Amniotic stem cell (primary cell): ENCODE results near the gene MPC1.
"Not testable (repeated sequence)": the region's sequence is repeated elsewhere in the genome, so short reads cannot be mapped to it uniquely, and the experiment has no call there.

Experiments
- DNase-seq: peaks from one replicate; lab custom pipeline; 2025; lab: John Stamatoyannopoulos, UW

MPC1 gene

DNA sequence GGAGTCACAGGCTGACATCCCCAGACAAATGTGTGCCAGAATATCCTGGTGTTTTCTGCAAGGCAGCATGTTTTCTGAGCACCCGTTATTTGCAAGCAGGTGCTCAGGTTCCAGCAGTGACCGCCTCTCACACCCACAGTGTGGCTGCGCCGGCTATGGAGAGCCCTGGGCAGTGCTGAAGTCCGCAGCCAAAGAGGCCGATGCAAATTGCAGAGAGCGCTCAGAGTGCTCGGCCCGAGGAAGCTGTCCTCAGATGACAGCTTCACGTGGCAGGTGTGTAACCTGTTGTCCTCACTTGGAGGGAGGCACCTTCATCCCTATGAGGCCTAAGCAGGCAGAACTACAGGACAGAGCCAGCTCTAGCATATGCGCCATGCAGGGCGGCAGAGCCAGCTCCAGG is 23.5 kb upstream of the MPC1 start:
- no peak for DNase-seq

DNA sequence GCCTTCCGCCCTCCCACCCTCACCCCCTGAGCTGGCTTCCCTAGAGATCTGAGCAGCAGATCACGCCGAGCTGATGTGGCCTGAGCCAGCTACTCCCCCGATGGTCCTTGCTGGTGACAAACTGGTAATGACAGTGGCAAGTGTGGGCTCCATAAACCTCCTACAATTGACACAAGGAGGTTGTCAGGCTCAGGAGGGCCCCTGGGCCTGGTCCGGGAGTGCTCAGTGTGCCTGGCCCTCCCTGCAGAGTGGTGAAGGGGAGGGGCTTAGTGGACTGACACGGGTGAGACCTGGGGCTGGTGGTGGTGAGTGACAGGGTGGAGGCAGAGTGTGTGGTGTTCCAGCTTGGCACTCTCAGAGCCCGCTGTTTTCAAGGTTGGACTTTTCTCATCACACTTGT is 22.6 kb upstream of the MPC1 start:
- DNase-seq = no peak

DNA sequence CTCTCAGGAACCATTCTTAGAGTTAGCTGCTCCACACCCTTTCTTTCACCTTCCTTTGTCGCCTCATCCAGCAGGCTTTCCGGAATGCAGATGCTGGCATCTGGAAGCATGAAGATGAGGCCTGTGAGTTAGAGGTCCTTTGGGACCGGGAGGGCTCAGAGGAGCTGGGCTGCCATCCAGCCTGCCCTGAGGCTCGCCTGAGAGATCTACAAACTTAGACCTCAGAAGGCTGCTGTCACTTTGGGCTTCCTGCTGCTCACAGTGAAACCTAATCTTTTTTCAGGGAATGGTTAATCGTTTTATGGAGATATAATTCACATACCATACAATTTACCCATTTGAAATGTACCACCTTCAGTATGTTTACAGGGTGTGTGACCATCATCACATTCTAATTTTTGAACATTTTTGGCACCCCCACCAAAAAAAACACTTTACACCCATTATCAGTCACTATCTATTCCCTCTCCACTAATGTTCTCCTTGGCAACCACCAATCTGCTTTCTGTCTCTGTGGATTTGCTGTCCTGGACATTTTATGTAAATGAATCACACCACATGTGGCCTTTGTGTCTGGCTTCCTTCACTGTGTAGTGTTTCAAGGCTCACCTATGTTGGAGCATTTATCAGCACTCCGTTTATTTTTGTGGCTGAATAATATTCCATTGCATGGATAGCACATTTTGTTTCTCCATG is 20.0 kb upstream of the MPC1 start:
- DNase-seq = no peak

DNA sequence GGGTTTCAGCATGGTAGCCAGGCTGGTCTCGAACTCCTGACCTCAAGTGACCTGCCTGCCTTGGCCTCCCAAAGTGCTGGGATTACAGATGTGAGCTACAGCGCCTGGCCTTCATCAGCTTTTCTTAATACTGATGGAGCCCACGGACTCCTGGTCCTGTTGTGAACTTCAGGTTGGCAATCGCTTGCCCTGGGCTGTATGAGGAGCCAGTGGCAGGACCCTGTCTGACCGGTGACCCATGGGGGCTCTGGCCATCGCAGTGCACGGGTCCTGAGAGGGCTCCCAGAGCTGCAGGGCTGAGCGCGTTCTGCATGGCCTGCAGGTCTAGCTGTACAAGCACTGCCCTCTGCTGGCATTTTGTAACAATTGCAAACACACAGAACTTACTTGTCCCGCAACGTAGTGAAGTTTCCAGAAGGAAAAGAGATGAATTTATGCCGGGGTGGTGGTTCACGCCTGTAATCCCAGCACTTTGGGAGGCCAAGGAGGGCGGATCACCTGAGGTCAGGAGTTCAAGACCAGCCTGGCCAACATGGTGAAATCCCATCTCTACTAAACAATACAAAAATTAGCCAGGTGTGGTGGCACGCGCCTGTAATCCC is 18.0 kb upstream of the MPC1 start:
- peak; percentile 47 for DNase-seq

DNA sequence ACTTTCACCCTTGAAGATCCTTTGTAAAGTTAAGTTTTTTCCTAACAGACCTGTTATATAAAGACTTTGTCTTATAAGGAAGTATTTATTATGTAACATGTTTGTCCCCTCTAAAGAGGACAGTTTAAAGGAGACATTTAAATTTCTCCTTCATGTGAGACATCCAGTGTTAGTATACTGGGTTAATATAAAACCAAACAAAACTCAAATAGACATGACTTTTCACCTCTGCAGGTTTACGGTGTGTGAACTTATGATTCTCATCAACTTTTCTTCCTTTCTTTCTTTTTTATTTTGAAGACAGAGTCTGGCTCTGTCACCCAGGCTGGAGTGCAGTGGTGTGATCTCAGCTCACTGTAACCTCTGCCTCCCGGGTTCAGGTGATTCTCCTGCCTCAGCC is 17.4 kb upstream of the MPC1 start:
- no peak for DNase-seq

DNA sequence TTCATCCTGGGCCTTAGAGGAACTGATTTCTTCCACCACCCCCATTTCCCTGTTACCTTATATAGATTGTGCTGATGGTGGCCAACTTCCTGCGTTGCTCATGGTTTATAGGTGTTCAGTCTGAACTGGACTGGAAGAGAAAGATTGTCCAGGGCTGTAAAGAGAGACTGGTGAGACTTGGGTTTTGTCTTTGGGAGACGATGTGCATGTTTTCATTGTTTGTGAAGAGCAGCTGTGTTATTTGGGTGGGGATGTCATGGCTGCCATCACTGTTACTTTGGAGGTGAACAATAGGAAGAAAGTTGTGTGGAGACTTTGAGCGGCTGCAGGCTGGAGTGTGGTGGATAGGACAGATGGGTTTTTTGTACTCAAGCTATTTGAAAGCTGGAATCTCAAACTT is 15.6 kb upstream of the MPC1 start:
- no peak for DNase-seq

DNA sequence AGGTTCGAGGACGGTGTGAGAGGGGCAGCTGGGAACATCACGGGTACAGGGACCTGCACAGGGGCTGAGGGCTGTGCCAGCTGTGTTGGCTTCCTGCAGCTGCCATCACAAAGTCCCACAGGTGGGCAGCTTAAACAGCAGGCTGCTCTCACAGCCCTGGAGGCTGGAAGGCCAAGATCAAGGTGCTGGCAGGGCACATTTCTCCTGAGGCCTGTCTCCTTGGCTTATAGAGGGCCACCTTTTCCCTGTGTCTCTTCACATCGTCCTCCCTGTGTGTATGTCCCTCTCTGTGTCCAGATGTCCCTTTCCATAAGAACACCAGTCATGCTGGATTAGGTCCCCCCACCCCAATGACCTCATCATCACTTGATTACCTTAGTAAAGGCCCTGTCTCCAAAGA is 15.1 kb upstream of the MPC1 start:
- DNase-seq = no peak

DNA sequence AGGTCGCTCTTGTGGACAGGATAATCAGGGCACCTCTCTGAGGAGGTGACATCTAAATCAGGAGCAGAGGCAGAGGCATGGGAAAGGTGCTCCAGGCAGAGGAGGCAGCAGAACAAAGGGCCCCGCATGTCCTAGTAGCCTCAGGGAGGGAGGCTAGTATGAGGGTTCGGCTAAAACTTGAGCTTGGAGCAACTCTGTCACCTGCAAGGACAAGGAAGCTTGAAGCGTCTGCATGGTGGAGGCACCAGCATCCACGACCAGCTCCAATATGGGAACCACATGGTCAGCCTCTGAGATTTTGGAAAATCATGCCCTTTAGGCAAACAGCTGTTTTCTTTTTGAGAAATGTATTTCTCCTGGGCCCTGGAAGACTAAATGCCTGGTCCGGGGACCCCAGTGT is 13.0 kb upstream of the MPC1 start:
- DNase-seq = no peak

DNA sequence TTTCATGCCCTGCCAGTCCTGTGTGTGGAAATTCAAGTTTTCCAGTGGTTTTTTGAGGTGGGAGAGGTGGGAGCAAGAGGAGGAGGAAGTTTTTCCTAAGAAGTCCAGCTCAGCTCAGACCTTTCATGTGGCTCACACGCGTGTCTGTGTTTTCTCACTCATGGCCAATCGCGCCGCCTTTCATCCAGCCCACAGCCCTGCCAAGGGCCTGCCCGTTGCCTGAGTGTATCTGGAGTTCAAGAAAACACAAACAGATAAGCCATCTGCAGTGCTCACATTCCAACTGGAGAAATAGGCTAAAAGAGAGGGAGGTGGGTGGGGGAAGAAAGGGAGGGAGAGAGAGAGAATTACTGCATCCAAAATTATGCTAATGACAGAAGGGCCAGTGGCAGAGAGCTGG is 12.6 kb upstream of the MPC1 start:
- DNase-seq = no peak

DNA sequence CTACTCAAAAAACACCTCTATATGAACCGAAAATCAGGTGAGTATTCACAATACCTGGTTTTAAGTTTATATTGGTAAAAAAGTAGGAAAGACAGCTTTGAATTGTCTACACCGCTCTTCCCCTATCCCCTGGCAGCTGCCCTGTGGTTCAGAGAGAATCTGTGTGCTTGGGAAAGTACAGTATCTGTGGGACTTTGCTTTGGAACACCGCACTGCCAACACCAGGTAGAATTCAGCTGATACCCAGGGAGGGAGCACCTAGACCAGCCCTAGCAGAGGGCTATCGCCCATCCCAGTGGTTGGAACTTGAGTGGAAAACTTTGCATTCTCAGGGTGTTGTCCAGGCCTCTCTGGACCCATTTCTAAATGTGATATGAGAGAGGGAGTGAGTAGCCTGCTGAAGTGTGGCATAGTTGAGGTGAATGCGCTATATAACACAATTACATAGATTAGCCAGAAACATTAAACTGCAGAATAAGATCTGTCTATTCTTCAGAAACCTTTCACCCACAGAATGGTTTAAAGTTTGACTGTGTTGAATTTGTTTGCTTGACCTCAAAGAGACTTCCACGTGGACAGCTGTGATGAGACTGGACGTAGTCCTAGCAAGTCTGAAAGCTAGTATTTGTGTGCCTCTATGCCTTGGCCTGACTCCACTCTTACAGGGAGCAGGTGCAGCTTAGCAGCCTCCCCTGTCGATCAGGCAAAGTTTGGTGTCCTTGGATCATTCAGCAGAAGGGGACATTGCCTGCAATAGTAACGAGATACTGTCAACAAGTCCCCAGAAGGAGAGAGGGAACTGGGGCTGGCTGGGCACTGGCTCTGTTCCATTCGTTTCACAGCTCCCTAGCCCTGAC is 11.5 kb upstream of the MPC1 start:
- DNase-seq = no peak

DNA sequence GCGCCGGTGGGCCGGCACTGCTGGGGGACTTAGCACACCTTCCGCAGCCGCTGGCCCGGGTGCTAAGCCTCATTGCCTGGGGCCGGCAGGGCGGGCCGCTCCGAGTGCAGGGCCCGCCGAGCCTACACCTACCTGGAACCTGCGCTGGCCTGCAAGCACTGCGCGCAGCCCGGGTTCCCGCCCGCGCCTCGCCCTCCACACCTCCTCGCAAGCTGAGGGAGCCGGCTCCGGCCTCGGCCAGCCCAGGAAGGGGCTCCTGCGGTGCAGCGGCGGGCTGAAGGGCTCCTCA is 10.7 kb upstream of the MPC1 start:
- no peak for DNase-seq

DNA sequence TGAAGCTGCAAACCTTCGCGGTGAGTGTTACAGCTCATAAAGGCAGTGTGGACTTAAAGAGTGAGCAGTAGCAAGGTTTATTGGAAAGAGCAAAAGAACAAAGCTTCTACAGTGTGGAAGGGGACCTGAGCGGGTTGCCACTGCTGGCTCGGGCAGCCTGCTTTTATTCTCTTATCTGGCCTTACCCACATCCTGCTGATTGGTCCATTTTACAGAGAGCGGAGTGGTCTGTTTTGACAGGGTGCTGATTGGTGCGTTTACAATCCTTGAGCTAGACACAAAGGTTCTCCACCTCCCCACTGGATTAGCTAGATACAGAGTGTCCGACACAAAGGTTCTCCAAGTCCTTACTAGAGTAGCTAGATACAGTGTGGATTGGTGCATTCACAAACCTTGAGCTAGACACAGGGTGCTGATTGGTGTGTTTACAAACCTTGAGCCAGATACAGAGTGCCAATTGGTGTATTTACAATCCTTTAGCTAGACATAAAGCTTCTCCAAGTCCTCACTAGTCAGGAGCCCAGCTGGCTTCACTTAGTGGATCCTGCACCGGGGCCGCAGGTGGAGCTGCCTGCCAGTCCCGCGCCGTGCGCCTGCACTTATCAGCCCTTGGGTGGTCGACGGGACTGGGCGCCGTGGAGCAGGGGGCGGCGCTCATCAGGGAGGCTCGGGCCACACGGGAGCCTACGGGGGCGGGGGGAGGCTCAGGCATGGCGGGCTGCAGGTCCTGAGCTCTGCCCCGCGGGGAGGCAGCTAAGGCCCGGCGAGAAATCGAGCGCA is 10.2 kb upstream of the MPC1 start:
- not testable (repeated sequence) for DNase-seq

DNA sequence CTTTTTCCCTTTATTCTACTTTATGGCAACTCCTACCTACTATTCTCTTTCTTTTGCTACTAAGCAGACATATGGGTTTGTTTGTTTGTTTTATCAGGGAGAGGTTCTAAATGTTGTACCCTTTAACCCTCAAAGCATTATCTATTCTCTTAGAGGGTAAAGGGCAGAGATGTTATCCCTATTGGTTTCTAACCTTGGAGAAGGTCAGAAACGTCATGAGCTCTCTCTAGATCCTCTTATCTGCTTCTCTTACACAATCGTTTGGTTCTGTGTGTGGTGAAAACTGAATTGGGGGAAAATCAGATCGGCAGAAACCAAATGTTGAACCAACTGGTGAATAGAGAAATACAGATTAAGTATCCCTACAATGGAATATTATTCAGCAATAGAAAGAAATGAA is 6.4 kb upstream of the MPC1 start:
- no peak for DNase-seq

DNA sequence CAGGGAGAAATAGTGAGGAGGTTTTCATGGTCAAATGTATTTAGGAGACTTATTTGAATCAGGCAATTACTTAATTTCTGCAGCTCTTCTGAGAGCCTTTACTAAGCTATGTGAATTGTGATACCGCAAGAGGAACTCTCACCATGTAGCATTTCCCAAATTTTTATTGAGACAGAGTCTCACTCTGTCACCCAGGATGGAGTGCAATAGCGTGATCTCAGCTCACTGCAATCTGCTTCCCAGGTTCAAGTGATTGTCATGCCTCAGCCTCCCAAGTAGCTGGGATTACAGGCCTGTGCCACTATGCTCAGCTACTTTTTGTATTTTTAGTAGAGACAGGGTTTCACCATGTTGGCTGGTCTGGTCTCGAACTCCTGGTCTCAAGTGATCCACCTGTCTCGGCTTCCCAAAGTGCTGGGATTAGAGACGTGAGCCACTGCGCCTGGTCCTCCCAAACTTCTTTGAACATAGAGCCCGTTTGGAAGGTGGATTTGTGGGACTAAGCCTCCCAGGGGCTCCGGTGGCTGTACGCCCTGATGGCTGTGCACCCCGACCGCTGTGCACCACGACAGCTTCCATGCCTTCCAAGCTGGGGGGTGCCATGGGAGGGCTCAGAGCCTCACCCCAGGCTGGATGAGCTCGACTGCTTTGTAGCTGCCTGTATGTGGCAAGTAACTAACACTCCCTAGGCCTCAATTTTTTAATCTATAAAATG is 5.7 kb upstream of the MPC1 start:
- no peak for DNase-seq

DNA sequence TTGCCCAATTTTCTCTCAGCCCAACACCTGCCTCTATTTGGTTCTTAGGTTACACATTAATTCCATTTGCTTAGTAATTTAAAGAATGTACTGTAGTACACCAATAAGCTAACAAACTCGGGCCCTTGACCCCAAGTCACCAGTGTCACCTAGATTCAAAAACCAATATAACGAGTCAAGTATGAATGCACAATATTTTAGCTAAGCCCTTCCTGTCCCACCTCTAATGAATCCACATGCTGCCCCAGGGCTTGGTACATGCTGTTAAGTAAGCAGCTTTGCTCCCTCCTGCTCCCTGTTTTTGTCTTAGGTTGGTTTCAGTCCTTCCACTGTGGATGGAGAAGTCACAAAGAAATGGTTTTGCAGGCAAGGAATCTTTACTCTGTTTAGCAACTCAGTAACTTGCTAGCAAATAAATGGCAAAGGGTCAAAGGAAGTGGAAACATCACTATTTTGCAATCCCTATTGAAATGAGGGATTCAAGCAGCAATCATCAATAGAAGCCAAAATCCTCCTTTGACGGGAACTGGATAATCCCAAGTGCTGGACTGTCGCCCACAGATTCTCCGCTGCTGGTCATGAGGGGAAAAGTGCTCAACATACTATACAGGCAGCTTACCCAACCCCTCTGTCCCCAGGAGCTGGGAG is 5.0 kb upstream of the MPC1 start:
- DNase-seq = no peak

DNA sequence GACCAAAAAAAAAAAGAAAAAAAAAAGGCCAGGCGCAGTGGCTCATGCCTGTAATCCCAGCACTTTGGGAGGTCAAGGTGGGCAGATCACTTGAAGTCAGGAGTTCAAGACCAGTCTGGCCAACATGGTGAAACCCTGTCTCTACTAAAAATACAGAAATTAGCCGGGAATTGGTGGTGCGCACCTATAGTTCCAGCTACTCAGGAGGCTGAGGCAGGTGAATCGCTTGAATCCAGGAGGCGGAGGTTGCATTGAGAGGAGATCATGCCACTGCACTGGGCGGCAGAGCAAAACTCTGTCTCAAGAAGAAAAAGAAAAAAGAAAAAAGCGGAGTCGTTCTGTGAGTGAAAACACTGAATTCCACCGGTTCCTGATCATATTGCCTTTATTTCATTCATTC is 4.4 kb upstream of the MPC1 start:
- DNase-seq = not testable (repeated sequence)

DNA sequence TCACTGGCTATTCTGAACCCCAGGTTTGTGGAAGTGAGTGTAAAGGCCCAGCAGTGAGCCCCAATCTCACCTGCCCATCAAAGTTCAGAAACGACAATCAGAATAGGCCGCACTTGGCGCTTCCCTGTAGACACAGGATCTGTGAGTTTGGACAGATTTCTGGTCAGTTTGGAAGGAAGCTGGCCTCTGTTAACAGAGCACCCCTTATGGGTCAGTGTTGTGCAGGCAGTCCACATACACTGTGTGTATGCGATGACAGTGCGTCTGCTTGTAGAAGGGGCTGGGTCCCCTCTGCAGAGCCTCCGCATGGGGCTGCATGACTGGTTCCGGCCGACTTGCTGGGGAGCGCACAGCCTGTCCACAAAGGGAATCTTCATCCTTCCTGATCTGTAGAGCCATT is 3.4 kb upstream of the MPC1 start:
- DNase-seq = no peak

DNA sequence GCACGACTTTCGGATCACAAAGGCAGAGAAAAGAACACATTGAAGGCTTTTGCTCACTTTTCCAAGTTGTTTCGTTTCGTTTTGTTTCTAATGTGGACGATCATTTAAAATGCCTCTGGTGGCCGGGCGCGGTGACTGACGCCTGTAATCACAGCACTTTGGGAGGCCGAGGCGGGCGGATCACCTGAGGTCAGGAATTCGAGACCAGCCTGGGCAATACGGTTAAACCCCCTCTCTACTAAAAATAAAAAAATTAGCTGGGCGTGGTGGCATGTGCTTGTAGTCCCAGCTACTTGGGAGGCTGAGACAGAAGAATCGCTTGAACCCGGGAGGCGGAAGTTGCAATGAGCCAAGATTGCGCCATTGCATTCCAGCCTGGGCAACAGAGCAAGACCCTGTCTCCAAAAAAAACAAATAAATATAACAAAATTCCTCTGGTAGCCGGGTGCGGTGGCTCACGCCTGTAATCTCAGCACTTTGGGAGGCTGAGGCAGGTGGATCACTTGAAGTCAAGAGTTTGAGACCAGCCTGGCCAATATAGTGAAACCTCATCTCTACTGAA is 1.1 kb upstream of the MPC1 start:
- not testable (repeated sequence) for DNase-seq

DNA sequence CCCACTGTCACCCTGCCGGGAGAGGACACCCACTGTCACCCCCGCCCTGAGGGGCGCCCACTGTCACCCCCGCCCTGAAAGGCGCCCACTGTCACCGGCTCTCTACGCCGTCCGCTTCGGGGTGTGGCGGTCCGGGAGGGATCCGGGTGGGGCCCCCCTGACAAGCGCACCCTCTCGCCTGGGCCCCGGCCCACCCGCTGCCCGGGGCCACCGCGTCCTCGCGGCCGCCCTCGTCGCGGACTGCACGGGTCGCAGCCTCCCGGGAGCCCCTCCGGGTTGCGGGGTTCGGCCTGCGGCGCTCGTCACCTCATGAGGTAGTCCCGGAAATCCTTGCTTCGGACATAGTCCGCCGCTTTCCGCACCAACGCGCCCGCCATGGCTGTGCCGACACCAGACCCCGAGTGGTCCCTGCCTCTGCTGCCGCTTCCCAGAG is 224 bp downstream of the MPC1 start:
- no peak for DNase-seq

DNA sequence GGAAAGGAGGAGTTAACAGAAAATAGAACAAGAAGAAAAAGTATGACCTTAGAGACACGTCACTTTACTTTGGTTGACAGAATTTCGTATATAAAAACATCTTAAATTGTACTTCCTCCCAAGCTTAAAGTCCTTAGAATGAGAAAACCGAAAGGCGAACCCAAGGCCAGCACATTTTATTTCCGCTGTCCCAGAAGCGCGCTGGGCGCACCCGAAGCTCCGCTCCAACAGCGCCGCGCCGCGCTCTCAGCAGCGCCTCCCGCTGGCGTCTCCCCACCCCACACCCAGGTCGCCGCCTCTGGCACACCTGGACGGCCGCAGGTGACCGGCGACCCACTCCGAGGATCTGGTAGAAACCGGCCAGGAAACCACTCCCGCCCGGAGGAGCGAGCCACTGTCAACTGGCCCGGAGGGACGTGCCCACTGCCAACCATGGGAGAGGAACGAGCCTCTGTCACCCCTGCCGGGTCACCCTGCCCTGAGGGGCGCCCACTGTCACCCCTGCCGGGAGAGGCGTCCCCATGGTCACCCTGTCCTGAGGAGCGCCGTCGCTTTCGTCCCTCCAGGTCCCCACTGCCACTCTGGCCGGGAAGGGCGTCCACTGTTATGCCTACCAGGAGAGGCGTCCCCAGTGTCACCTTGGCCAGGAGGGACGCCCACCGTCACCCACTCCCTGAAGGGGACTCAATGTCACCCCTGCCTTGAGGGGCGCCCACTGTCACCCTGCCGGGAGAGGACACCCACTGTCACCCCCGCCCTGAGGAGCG is 824 bp downstream of the MPC1 start:
- no peak for DNase-seq

DNA sequence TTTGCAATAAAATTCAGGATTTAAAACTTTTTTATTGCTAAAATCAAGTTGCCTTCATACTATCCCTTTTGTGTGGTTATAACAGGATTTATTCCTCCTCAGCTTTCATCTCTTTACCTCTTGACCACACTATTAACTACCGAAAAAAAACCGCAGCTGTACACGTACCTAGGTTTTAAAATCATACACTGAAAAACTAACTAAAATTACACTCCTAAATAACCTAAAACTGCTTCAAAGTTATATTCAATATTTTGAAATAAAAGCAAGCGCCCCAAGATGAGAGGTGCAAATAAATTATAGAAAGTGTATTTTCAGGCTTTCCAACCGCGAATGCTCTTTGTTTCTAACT is 1.4 kb downstream of the MPC1 start:
- no peak for DNase-seq
